ENCODE measurements around the gene BLOC1S3.

Gene BLOC1S3

DNA sequence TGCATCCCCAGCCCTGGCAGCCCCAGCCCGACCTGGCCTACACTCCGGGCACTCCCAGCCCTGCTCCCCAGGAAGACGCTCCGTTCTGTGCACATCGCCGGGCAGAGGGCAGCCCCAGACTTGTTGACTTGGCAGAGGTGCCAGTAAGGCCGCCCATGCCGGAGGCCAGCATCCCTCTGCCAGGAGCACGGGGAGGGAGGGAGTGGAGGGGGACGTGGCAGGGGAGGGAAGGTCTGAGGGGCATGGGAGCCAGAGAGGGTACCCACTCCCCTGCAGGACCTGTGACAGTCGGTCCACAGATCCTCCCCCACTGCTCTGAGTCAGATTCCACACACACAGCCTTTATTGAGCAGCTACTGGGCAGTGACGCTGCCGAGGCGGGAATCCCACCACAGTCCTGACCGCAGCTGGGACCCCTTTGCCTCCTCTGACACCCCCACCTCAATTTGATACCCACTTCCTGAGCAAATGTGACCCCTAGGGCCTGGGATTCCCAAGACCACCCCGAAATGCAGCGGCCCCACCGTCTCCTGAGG, 15.9 kb upstream of the BLOC1S3 start:
- Histone ChIP-seq H3K27me3 (ENCODE audit: control insufficient read depth in 2 of 2, insufficient read depth in 2 of 2, low read length in 2 of 2) (peaks cover 9 to 24% of the 10 kb centered on the region in 2 donors), H3K9ac (ENCODE audit: low read depth in 1 of 2, low read length in 2 of 2) (no peak overlapping the region), H3K9me3 (ENCODE audit: control insufficient read depth in 2 of 2, low read length in 2 of 2) (no peaks in the 10 kb centered on the region), H3K27ac (ENCODE audit: low read depth in 2 of 2, low read length in 2 of 2) (no peak overlapping the region), H3K36me3 (ENCODE audit: control insufficient read depth in 2 of 2, insufficient read depth in 2 of 2, low read length in 2 of 2) (no peaks in the 10 kb centered on the region), H3K4me1 (ENCODE audit: control insufficient read depth in 2 of 2, insufficient read depth in 2 of 2, low read length in 2 of 2) (peaks cover 13 to 18% of the 10 kb centered on the region in 2 donors), H3K4me3 (ENCODE audit: low read length in 2 of 2) (no peak overlapping the region)

GRCh38 chr19:45163156-45163555, 15.4 kb upstream of the BLOC1S3 start:
- H3K9me3 ChIP-seq (ENCODE audit: control insufficient read depth in 2 of 2, low read length in 2 of 2), result no peaks in the 10 kb centered on the region
- no peaks in the 10 kb centered on the region for H3K36me3 ChIP-seq (ENCODE audit: control insufficient read depth in 2 of 2, insufficient read depth in 2 of 2, low read length in 2 of 2)
- H3K9ac ChIP-seq (ENCODE audit: low read depth in 1 of 2, low read length in 2 of 2), result no peak overlapping the region
- peaks cover 7 to 20% of the 10 kb centered on the region in 2 donors for H3K27me3 ChIP-seq (ENCODE audit: control insufficient read depth in 2 of 2, insufficient read depth in 2 of 2, low read length in 2 of 2)
- no peak overlapping the region for H3K27ac ChIP-seq (ENCODE audit: low read depth in 2 of 2, low read length in 2 of 2)
- peaks cover 13 to 18% of the 10 kb centered on the region in 2 donors for H3K4me1 ChIP-seq (ENCODE audit: control insufficient read depth in 2 of 2, insufficient read depth in 2 of 2, low read length in 2 of 2)
- H3K4me3 ChIP-seq (ENCODE audit: low read length in 2 of 2), result no peak overlapping the region

DNA sequence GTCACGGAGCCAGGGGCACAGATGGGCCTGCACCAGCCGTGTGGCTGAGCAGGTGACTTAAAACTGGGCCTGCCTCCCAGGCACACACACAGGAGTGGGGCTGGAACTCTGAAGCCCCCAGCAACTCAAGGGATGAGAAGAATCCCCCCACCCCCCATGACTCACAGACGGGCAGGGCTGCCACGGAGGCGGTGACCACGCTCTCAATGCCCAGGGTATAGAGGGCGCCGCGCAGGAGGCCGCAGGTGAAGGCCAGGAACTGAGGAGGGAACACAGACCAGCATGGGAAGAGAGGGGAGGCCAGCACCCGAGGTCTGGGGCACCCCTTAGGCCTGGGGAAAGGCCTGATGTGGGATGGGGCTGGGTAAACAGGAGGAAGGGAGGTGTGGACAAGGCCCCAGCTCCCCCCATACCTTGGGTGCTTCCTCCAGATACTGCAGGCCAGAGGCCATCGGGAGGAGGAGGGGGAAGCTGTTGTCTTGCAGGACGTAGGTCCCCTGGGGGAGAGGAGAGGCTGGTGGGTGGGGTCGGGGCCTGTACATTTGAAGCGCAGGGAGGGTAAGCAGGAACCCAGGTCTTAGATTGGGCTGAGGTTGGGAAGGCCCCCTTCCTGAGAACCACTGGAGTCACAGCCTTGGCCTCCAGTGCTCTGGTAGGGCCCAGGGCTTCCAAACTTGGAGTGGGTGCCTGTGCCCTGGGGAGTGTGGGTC, 14.7 kb upstream of the BLOC1S3 start:
- Histone ChIP-seq H3K9me3 (ENCODE audit: control insufficient read depth in 2 of 2, low read length in 2 of 2) (no peaks in the 10 kb centered on the region), H3K9ac (ENCODE audit: low read depth in 1 of 2, low read length in 2 of 2) (no peak overlapping the region), H3K4me1 (ENCODE audit: control insufficient read depth in 2 of 2, insufficient read depth in 2 of 2, low read length in 2 of 2) (peaks cover 13 to 18% of the 10 kb centered on the region in 2 donors), H3K27ac (ENCODE audit: low read depth in 2 of 2, low read length in 2 of 2) (no peak overlapping the region), H3K36me3 (ENCODE audit: control insufficient read depth in 2 of 2, insufficient read depth in 2 of 2, low read length in 2 of 2) (no peaks in the 10 kb centered on the region), H3K4me3 (ENCODE audit: low read length in 2 of 2) (peak overlapping the region in 1 of 2 donors; percentile 15), H3K27me3 (ENCODE audit: control insufficient read depth in 2 of 2, insufficient read depth in 2 of 2, low read length in 2 of 2) (peaks cover 6 to 16% of the 10 kb centered on the region in 2 donors)

DNA sequence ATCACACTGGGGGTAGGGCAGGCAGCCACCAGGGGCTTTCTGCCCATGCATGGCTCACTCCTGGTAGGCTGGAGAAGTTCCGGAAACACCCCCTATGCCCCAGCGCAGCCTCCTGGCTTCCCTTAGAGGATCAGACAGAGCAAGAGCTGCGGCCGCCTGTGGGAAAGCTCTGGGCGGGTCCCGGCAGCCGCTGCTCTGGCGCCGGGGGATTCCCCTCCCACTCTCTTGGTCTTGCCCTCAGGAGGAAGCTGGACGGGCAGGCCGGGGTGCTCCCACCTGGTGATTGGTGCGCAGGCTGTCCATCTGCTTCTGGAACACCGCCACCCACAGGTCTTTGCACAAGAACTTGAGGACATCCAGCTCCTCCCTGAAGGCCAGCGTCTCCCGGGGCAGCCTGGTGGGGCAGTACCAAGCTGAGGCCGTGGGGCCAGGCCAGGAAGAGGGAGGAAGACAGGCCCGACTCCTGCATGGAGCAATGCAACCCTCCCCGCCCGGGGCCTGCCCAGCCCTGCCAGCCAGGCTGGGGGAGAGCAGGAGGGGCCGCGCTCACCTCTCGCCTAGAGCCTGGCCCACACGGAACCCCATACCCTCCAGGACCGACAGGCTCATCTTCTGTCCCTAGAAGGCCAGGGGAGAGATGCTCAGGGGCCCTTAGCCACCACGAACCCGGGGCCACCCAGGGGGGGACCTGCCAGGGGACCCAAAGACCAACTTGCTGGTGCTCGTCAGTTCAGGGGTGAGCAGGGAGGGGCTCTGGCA, 13.8 kb upstream of the BLOC1S3 start:
- Histone ChIP-seq H3K9ac (ENCODE audit: low read depth in 1 of 2, low read length in 2 of 2) (no peak overlapping the region), H3K9me3 (ENCODE audit: control insufficient read depth in 2 of 2, low read length in 2 of 2) (no peaks in the 10 kb centered on the region), H3K27me3 (ENCODE audit: control insufficient read depth in 2 of 2, insufficient read depth in 2 of 2, low read length in 2 of 2) (peaks cover 3 to 16% of the 10 kb centered on the region in 2 donors), H3K36me3 (ENCODE audit: control insufficient read depth in 2 of 2, insufficient read depth in 2 of 2, low read length in 2 of 2) (no peaks in the 10 kb centered on the region), H3K27ac (ENCODE audit: low read depth in 2 of 2, low read length in 2 of 2) (no peak overlapping the region), H3K4me1 (ENCODE audit: control insufficient read depth in 2 of 2, insufficient read depth in 2 of 2, low read length in 2 of 2) (peaks cover 13 to 18% of the 10 kb centered on the region in 2 donors), H3K4me3 (ENCODE audit: low read length in 2 of 2) (peak overlapping the region in 1 of 2 donors; percentile 15)

DNA sequence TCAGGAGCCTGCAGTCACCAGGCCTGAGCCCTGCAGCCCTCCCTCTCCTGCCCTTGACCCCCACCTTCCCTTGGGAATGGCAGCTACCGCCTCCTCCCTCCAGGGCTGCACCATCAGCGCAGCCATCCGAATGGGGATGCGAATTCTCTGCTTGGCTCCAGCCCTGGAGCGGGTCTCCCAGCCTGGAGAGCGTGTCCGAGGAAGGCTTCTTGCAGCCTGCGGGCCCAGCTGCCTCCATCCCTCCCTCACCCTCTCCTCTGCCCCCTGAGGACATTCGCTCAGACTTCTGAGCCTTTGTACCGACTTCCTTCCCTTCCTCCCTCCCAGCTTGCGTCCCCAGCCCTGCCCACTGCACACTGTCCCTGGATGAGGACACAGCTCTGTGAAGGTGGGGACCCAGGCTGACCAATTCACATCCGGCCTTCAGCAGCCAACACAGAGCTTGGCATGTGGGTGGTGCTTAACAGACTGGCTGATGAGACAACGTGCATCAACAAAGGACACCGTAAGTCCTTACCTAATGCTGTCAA, 11.8 kb upstream of the BLOC1S3 start:
- peaks cover 11 to 15% of the 10 kb centered on the region in 2 donors for H3K4me1 ChIP-seq (ENCODE audit: control insufficient read depth in 2 of 2, insufficient read depth in 2 of 2, low read length in 2 of 2)
- H3K27me3 ChIP-seq (ENCODE audit: control insufficient read depth in 2 of 2, insufficient read depth in 2 of 2, low read length in 2 of 2), result no peaks in the 10 kb centered on the region
- no peak overlapping the region for H3K27ac ChIP-seq (ENCODE audit: low read depth in 2 of 2, low read length in 2 of 2)
- no peaks in the 10 kb centered on the region for H3K36me3 ChIP-seq (ENCODE audit: control insufficient read depth in 2 of 2, insufficient read depth in 2 of 2, low read length in 2 of 2)
- H3K9ac ChIP-seq (ENCODE audit: low read depth in 1 of 2, low read length in 2 of 2), result no peak overlapping the region
- no peaks in the 10 kb centered on the region for H3K9me3 ChIP-seq (ENCODE audit: control insufficient read depth in 2 of 2, low read length in 2 of 2)
- no peak overlapping the region for H3K4me3 ChIP-seq (ENCODE audit: low read length in 2 of 2)

GRCh38 chr19:45168767-45169351, 9.7 kb upstream of the BLOC1S3 start:
- Histone ChIP-seq H3K9ac (ENCODE audit: low read depth in 1 of 2, low read length in 2 of 2) (no peak overlapping the region), H3K27ac (ENCODE audit: low read depth in 2 of 2, low read length in 2 of 2) (no peak overlapping the region), H3K4me1 (ENCODE audit: control insufficient read depth in 2 of 2, insufficient read depth in 2 of 2, low read length in 2 of 2) (peaks cover 12 to 18% of the 10 kb centered on the region in 2 donors), H3K36me3 (ENCODE audit: control insufficient read depth in 2 of 2, insufficient read depth in 2 of 2, low read length in 2 of 2) (no peaks in the 10 kb centered on the region), H3K4me3 (ENCODE audit: low read length in 2 of 2) (no peak overlapping the region), H3K27me3 (ENCODE audit: control insufficient read depth in 2 of 2, insufficient read depth in 2 of 2, low read length in 2 of 2) (no peaks in the 10 kb centered on the region), H3K9me3 (ENCODE audit: control insufficient read depth in 2 of 2, low read length in 2 of 2) (no peaks in the 10 kb centered on the region)

DNA sequence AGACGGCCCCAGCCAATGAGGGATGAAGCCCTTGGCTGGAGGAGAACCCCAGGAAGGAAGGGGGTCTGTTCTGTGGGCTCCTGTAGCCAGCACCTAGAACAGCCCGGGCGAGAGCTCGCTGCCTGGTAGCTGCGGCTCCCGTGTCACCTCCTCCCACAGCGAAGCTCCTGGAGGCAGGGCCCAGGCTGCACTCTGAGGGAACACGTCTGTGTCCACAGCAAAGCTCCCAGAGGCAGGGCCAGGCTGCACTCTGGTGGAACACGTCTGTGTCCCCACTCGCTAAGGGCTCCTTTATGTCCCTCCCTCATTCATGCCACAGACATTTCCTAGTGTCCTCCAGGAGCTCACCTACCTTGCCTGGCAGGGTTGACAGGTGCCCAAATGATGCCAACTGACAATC, 9.0 kb upstream of the BLOC1S3 start:
- H3K9me3 ChIP-seq (ENCODE audit: control insufficient read depth in 2 of 2, low read length in 2 of 2), result no peaks in the 10 kb centered on the region
- no peak overlapping the region for H3K27ac ChIP-seq (ENCODE audit: low read depth in 2 of 2, low read length in 2 of 2)
- peaks cover 6 to 12% of the 10 kb centered on the region in 2 donors for H3K4me1 ChIP-seq (ENCODE audit: control insufficient read depth in 2 of 2, insufficient read depth in 2 of 2, low read length in 2 of 2)
- no peaks in the 10 kb centered on the region for H3K36me3 ChIP-seq (ENCODE audit: control insufficient read depth in 2 of 2, insufficient read depth in 2 of 2, low read length in 2 of 2)
- H3K9ac ChIP-seq (ENCODE audit: low read depth in 1 of 2, low read length in 2 of 2), result no peak overlapping the region
- H3K27me3 ChIP-seq (ENCODE audit: control insufficient read depth in 2 of 2, insufficient read depth in 2 of 2, low read length in 2 of 2), result no peaks in the 10 kb centered on the region
- no peak overlapping the region for H3K4me3 ChIP-seq (ENCODE audit: low read length in 2 of 2)

DNA sequence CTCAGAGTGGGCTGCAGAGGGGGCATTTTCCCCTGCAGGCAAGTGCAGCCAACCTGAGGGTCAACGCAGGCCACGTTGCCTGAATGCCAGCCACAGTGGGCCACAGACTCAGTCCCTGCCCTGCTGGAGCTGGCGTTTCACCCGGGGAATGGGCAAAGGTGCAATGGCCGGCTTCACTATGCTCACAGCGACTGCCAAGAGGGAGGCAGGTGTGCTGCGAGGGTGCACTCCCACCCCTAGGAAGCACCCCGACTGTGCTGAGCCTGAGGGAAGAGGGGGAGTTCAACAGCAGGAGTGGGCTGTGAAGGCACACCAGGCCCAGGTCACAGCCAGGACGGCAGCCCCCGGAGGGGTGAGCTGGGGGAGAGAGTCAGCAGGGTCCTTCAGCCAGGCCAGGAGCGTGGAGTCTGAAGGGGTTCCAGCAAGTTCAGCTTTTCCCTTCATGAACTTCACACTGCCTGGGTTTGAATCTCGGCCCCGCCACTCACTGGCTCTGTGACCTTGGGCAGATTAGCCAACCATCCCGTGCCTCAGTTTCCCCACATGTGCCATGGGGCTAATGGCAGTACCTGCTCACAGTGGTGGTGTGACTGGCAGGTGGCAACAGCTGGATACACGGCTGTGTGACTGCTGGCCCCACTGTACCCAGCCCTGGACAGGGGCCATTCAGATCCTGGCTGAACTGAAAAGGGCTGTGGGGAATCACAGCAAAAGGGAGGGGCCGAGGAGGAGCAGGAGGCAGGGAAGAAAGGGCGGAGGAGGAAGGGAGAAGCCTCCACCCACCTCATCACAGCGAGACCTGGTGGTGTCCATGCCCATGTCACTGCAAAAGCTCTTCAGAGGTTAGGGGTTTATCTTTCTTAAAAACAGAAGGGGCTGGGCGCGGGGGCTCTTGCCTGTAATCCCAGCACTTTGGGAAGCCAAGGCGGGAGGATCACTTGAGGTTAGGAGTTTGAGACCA, 8.2 kb upstream of the BLOC1S3 start:
- H3K9ac ChIP-seq (ENCODE audit: low read depth in 1 of 2, low read length in 2 of 2), result no peak overlapping the region
- H3K36me3 ChIP-seq (ENCODE audit: control insufficient read depth in 2 of 2, insufficient read depth in 2 of 2, low read length in 2 of 2), result no peaks in the 10 kb centered on the region

DNA sequence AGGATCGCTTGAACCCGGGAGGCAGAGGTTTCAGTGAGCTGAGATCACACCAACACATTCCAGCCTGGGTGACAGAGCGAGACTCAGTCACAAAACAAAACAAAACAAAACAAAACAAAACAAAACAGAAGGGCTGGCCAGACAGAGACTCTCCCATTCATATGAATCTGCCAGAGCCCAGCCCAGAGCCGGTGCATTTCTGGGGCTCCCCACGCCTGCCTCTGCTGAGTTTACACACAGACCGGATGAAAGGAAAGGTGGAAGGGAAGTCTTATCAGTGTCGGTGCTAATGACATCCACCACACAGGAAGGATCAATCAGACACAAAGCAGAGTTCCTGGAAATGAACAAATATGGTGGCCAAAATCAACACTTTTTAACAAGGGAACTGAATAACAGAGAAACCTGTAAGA, 7.4 kb upstream of the BLOC1S3 start:
- H3K27ac ChIP-seq (ENCODE audit: low read depth in 2 of 2, low read length in 2 of 2), result no peak overlapping the region

More for the DNA sequence above, 8.2 kb upstream of the BLOC1S3 start:
- no peak overlapping the region for H3K4me3 ChIP-seq (ENCODE audit: low read length in 2 of 2)
- H3K27ac ChIP-seq (ENCODE audit: low read depth in 2 of 2, low read length in 2 of 2), result no peak overlapping the region
- H3K4me1 ChIP-seq (ENCODE audit: control insufficient read depth in 2 of 2, insufficient read depth in 2 of 2, low read length in 2 of 2), result peaks cover 6 to 9% of the 10 kb centered on the region in 2 donors
- no peaks in the 10 kb centered on the region for H3K9me3 ChIP-seq (ENCODE audit: control insufficient read depth in 2 of 2, low read length in 2 of 2)
- H3K27me3 ChIP-seq (ENCODE audit: control insufficient read depth in 2 of 2, insufficient read depth in 2 of 2, low read length in 2 of 2), result no peaks in the 10 kb centered on the region

More for the DNA sequence above, 7.4 kb upstream of the BLOC1S3 start:
- H3K27me3 ChIP-seq (ENCODE audit: control insufficient read depth in 2 of 2, insufficient read depth in 2 of 2, low read length in 2 of 2), result no peaks in the 10 kb centered on the region
- H3K4me3 ChIP-seq (ENCODE audit: low read length in 2 of 2), result no peak overlapping the region
- peaks cover 6 to 9% of the 10 kb centered on the region in 2 donors for H3K4me1 ChIP-seq (ENCODE audit: control insufficient read depth in 2 of 2, insufficient read depth in 2 of 2, low read length in 2 of 2)
- H3K9me3 ChIP-seq (ENCODE audit: control insufficient read depth in 2 of 2, low read length in 2 of 2), result no peaks in the 10 kb centered on the region
- H3K9ac ChIP-seq (ENCODE audit: low read depth in 1 of 2, low read length in 2 of 2), result no peak overlapping the region
- H3K36me3 ChIP-seq (ENCODE audit: control insufficient read depth in 2 of 2, insufficient read depth in 2 of 2, low read length in 2 of 2), result no peaks in the 10 kb centered on the region
